GM21723 (cell line): Measurements from ENCODE around the gene TAF6L.
"Not testable (repeated sequence)": the region's sequence is repeated elsewhere in the genome, so short reads cannot be mapped to it uniquely, and the experiment has no call there.

Experiments
- ATAC-seq: cut with Tn5 transposase; IDR thresholded peaks from one replicate; pipeline ENCODE4 v1.9.1; 2021; ENCODE audit warnings: mild to moderate bottlenecking, moderate library complexity; ENCODE audit not compliant: unreplicated experiment

Gene TAF6L

GRCh38 chr11:62757846-62758788 is 13.1 kb upstream of the TAF6L start:
- no peak for ATAC-seq

- not testable (repeated sequence) for ATAC-seq
Observed at GRCh38 chr11:62760867-62761227, 10.3 kb upstream of the TAF6L start.

- peak; percentile 3 for ATAC-seq
Observed at GRCh38 chr11:62770778-62771143, 435 bp upstream of the TAF6L start.

- ATAC-seq, result no peak
Observed at GRCh38 chr11:62774407-62774806, 3.2 kb downstream of the TAF6L start.

- no peak for ATAC-seq
Observed at GRCh38 chr11:62775646-62776045, 4.5 kb downstream of the TAF6L start.

- ATAC-seq, result no peak
Observed at GRCh38 chr11:62777389-62777788, 6.2 kb downstream of the TAF6L start.

- no peak for ATAC-seq
Observed at GRCh38 chr11:62778441-62778840, 7.2 kb downstream of the TAF6L start.

GRCh38 chr11:62782753-62783152 is 11.6 kb downstream of the TAF6L start:
- no peak for ATAC-seq

- ATAC-seq, result peak; percentile 72
Observed at GRCh38 chr11:62786318-62787004, 15.3 kb downstream of the TAF6L start.

- ATAC-seq, result peak; percentile 73
Observed at GRCh38 chr11:62787005-62787759, 16.0 kb downstream of the TAF6L start, which contains the start of gene TMEM179B. Gene TMEM179B (plus strand): TSS chr11:62787402. CDS start chr11:62787432, 30 bp downstream.

- no peak for ATAC-seq
Observed at GRCh38 chr11:62788991-62789390, 17.8 kb downstream of the TAF6L start.

- ATAC-seq, result no peak
Observed at GRCh38 chr11:62789576-62789975, 18.4 kb downstream of the TAF6L start.

- ATAC-seq, result peak; percentile 62
Observed at GRCh38 chr11:62791501-62792201, 20.5 kb downstream of the TAF6L start, which contains the start of gene TMEM223. Gene TMEM223 (minus strand): TSS chr11:62792006. CDS start chr11:62791994, 12 bp downstream.

GRCh38 chr11:62792202-62792575 is 21.0 kb downstream of the TAF6L start:
- ATAC-seq, result no peak

GRCh38 chr11:62794201-62794775 is 23.1 kb downstream of the TAF6L start:
- no peak for ATAC-seq

GRCh38 chr11:62796281-62796680 is 25.1 kb downstream of the TAF6L start:
- no peak for ATAC-seq

- ATAC-seq, result no peak
Observed at GRCh38 chr11:62799486-62799885, 28.3 kb downstream of the TAF6L start.

GRCh38 chr11:62801071-62801470 is 29.9 kb downstream of the TAF6L start:
- ATAC-seq, result no peak

GRCh38 chr11:62804310-62805075 is 33.3 kb downstream of the TAF6L start:
- ATAC-seq, result peak; percentile 8
